Fibroblast of villous mesenchyme (primary cell): Measurements from ENCODE around the gene GCN1. TPM values are rescaled to one million over a fixed set of nuclear protein-coding genes. Genes with fewer than 3 reads are reported as not detected.
"Not testable (repeated sequence)": the region's sequence is repeated elsewhere in the genome, so short reads cannot be mapped to it uniquely, and the experiment has no call there.

Experiments used
- DNase-seq: peaks from one replicate; pipeline ENCODE4 v3.0.0-alpha.2; 2010; ENCODE audit warnings: low read depth
- H3K4me3 ChIP-seq: 2 replicates; pipeline ENCODE4 v1.5.1; 2011; ENCODE audit warnings: low read depth, mild to moderate bottlenecking, low read length
- total RNA-seq: library from RNA; depleted of rRNA; stranded (reverse); fragments of >200 nt; gene quantifications from 2 replicates; pipeline ENCODE4 v1.2.3, GENCODE V29; 2012
- TF ChIP-seq, protein P1 (sequence below): IDR thresholded peaks from 2 replicates; pipeline ENCODE4 v1.5.1; 2012; ENCODE audit warnings: low read depth, mild to moderate bottlenecking, low read length; ENCODE audit not compliant: insufficient read depth

GCN1 gene
- total RNA-seq, 1 donor = 210 TPM

- H3K4me3 ChIP-seq = no peak overlapping the region
- DNase-seq = no peak
- TF ChIP-seq, protein P1, sequence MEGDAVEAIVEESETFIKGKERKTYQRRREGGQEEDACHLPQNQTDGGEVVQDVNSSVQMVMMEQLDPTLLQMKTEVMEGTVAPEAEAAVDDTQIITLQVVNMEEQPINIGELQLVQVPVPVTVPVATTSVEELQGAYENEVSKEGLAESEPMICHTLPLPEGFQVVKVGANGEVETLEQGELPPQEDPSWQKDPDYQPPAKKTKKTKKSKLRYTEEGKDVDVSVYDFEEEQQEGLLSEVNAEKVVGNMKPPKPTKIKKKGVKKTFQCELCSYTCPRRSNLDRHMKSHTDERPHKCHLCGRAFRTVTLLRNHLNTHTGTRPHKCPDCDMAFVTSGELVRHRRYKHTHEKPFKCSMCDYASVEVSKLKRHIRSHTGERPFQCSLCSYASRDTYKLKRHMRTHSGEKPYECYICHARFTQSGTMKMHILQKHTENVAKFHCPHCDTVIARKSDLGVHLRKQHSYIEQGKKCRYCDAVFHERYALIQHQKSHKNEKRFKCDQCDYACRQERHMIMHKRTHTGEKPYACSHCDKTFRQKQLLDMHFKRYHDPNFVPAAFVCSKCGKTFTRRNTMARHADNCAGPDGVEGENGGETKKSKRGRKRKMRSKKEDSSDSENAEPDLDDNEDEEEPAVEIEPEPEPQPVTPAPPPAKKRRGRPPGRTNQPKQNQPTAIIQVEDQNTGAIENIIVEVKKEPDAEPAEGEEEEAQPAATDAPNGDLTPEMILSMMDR = no peak
These were observed 17.4 kb upstream of the GCN1 start for GRCh38 chr12:120211904-120212283.

DNA sequence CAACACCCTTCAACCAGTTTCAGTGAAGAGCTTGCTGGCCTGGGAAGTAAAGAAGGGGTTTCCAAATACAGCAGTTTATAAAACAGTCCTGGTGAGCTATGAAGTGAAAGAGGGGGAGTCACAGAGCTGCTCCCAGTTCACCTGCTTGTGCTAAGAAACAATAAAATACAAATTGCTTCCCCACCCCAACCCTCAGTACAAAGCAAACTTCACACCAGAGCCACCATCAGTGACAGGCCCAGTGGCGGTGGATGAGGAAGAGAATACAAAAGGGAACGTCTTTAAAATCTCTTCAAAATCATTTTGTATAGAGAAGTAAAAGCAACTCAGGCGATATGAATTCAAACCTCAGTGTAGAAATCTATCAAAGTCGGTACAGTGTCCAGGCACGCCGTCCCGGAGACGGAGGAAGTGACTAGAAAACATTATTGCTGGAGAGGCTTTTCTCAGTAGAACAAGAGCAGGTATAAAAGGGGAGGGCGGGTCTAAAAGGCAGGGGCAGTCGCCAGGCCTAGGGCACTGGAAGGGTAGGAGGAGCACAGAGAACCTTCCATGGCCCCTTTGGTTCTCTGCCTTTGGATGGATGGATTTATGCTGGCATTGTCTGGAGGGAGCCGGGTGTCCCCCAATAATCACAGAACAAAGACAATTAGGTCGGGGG is 16.9 kb upstream of the GCN1 start:
- DNase-seq = no peak
- TF ChIP-seq, protein P1 = no peak
- no peak overlapping the region for H3K4me3 ChIP-seq

GRCh38 chr12:120209851-120210250 is 15.3 kb upstream of the GCN1 start:
- TF ChIP-seq, protein P1 = no peak
- no peak overlapping the region for H3K4me3 ChIP-seq
- DNase-seq = no peak

DNA sequence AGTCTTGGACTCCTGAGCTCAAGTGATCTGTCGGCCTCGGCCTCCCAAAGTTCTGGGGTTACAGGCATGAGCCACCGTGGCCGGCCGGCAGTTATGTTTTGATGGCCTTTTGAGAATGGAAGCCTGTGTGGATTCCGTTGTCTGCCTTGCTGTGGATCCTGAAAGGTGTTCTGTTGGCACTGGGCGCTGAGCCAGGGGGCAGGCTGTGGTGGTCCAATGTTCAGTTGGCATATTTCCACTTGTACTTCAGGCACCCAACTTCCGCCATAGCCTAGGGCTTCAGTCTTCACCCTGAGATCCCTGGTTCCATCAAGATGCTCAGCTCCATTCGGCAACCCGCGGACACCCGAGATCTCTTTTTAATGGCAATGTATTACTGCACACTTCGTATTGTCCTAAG is 12.7 kb upstream of the GCN1 start:
- TF ChIP-seq, protein P1 = no peak
- H3K4me3 ChIP-seq = no peak overlapping the region
- DNase-seq = no peak

DNA sequence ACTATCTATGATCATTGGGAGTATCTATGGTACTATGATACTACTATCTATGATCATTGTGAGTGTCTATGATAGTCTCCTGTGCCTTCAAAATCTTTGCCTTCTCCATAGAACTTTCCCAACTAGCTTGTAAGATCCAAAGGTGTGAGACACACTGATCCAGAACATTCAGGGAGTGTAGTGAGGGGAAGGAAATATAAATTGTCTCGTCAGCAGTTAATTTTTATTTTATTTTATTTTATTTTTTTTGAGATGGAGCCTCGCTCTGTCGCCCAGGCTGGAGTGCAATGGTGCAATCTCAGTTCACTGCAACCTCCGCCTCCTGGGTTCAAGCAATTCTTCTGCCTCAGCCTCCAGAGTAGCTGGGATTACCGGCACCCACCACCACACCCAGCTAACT is 12.3 kb upstream of the GCN1 start:
- H3K4me3 ChIP-seq, DNase-seq: not testable (repeated sequence)

DNA sequence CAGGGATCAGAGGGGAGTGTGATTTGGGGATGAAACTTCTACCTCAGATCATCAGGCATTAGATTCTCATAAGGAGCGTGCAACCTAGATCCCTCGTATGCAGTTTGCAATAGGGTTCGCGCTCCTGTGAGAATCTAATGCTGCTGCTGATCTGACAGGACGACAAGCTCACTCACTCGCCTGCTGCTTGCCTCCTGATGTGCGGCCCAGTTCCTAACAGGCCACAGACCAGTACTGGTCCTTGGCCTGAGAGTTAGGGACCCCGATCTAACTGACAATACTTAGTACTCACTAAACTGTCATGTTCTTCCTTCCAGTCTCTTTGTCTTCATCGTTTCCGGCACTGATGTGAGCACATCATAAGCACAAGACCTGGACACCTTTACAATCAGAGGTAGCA is 11.7 kb upstream of the GCN1 start:
- no peak overlapping the region for H3K4me3 ChIP-seq
- TF ChIP-seq, protein P1 = no peak
- no peak for DNase-seq

GRCh38 chr12:120204171-120204570 is 9.7 kb upstream of the GCN1 start:
- no peak overlapping the region for H3K4me3 ChIP-seq
- no peak for DNase-seq
- TF ChIP-seq, protein P1 = no peak
